Measurements from ENCODE around the gene DGCR2. TPM values are rescaled to one million over a fixed set of nuclear protein-coding genes. Genes with fewer than 3 reads are reported as not detected.
"Not testable (repeated sequence)": the region's sequence is repeated elsewhere in the genome, so short reads cannot be mapped to it uniquely, and the experiment has no call there.

DGCR2 gene
- total and polyA plus RNA-seq, 4 donors, result 61.5 to 123 (median 94.6) TPM

DNA sequence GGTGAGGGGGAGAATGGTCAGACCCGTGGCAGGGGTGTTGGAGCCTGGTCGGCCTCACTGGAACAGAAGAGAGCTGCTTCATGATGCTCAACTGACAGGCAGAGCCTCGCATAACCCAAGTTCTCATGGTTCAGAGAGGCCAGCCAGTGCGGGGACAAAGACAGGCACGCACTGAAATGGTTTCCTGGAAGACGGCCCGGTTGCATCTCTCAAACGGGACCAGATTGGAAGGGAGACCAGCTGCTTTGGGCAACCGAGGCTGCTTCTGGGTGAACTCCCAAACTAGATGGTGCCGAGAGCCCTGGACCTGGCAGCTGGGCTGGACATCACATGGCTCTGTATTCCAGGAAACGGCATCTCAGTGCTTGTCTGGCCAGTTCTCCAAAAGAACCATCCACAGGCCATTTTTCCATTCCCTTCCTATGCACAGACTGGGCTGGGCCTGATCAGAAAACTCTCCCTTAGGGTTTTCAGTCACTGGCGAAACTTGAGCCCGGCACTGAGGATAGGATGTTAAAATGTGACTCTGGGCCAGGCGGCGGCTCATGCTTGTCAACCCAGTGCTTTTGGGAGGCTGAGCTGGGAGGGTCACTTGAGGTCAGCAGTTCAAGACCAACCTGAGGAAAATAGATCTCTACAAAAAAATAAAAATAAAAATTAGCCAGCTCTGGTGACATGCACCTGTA lies 106.0 kb downstream of the DGCR2 start:
- no peaks in the 10 kb centered on the region for H3K4me1 ChIP-seq (ENCODE audit: control insufficient read depth, insufficient read depth, low read length)
- peaks cover 29% of the 10 kb centered on the region for H3K36me3 ChIP-seq (ENCODE audit: control insufficient read depth, insufficient read depth, low read length)
- no peak for DNase-seq (ENCODE audit: low read depth in 4 of 6, low spot score in 6 of 6)
- H3K9me3 ChIP-seq (ENCODE audit: control insufficient read depth, insufficient read depth, low read length), result no peaks in the 10 kb centered on the region
- H3K27ac ChIP-seq (ENCODE audit: low read depth, low read length), result no peak overlapping the region
- no peaks in the 10 kb centered on the region for H3K27me3 ChIP-seq (ENCODE audit: control insufficient read depth, insufficient read depth, low read length)
- no peak overlapping the region for H3K4me3 ChIP-seq (ENCODE audit: low read depth, low read length)
- WGBS (ENCODE audit: insufficient coverage), result 82% methylated on average over 15 of the region's 15 CpGs

- Histone ChIP-seq H3K27me3 (ENCODE audit: control insufficient read depth, insufficient read depth, low read length) (no peaks in the 10 kb centered on the region), H3K27ac (ENCODE audit: low read depth, low read length) (no peak overlapping the region), H3K4me1 (ENCODE audit: control insufficient read depth, insufficient read depth, low read length) (no peaks in the 10 kb centered on the region), H3K9me3 (ENCODE audit: control insufficient read depth, insufficient read depth, low read length) (no peaks in the 10 kb centered on the region), H3K36me3 (ENCODE audit: control insufficient read depth, insufficient read depth, low read length) (peaks cover 29% of the 10 kb centered on the region), H3K4me3 (ENCODE audit: low read depth, low read length) (no peak overlapping the region)
- no peak for DNase-seq (ENCODE audit: low read depth in 4 of 6, low spot score in 6 of 6)
- WGBS (ENCODE audit: insufficient coverage), result 100% methylated on average over 2 of the region's 4 CpGs
These were observed 107.3 kb downstream of the DGCR2 start for GRCh38 chr22:19014886-19015285.

- not testable (repeated sequence) for H3K27me3 ChIP-seq (ENCODE audit: control insufficient read depth, insufficient read depth, low read length); H3K27ac ChIP-seq (ENCODE audit: low read depth, low read length); H3K4me1 ChIP-seq (ENCODE audit: control insufficient read depth, insufficient read depth, low read length); H3K4me3 ChIP-seq (ENCODE audit: low read depth, low read length); H3K9me3 ChIP-seq (ENCODE audit: control insufficient read depth, insufficient read depth, low read length); DNase-seq (ENCODE audit: low read depth in 4 of 6, low spot score in 6 of 6)
- WGBS (ENCODE audit: insufficient coverage), result 71% methylated on average over 2 of the region's 11 CpGs
- H3K36me3 ChIP-seq (ENCODE audit: control insufficient read depth, insufficient read depth, low read length), result peaks cover 24% of the 10 kb centered on the region
These were observed 108.2 kb downstream of the DGCR2 start for GRCh38 chr22:19013881-19014598.

- not testable (repeated sequence) for H3K27me3 ChIP-seq (ENCODE audit: control insufficient read depth, insufficient read depth, low read length); H3K4me1 ChIP-seq (ENCODE audit: control insufficient read depth, insufficient read depth, low read length); H3K27ac ChIP-seq (ENCODE audit: low read depth, low read length); H3K4me3 ChIP-seq (ENCODE audit: low read depth, low read length); H3K9me3 ChIP-seq (ENCODE audit: control insufficient read depth, insufficient read depth, low read length); DNase-seq (ENCODE audit: low read depth in 4 of 6, low spot score in 6 of 6)
- H3K36me3 ChIP-seq (ENCODE audit: control insufficient read depth, insufficient read depth, low read length), result peaks cover 19% of the 10 kb centered on the region
- WGBS (ENCODE audit: insufficient coverage), result 100% methylated on average over 1 of the region's 7 CpGs
These were observed 108.8 kb downstream of the DGCR2 start for GRCh38 chr22:19013411-19013810.

DNA sequence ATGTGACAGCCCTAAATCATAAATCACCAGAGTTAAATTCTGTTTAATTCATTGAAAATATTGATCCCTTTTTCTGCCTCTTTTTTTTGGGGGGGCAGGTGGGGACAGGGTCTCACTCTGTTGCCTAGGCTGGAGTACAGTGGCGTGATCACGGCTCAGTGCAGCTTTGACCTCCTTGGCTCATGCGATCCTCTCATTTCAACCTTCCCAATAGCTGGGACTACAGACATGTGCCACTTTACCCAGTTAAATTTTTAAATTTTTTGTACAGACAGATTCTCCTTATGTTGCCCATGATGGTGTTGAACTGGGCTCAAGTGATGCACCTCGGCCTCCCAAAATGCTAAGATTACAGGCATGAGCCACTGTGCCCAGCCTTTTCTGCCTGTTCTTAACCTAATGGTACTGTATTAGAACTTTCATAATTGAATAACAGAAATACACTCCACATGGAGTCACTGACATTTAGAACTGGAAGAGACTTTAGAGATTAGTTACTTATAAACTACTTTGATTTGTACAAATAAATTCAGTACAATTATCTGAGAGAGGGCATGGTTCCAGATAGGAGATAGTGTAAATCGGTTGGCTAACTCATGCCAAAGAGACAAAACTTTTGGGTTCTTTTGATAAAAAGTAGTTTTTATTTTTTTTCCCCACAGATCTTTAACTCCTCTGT lies 109.8 kb downstream of the DGCR2 start:
- Histone ChIP-seq H3K36me3 (ENCODE audit: control insufficient read depth, insufficient read depth, low read length) (peaks cover 14% of the 10 kb centered on the region), H3K9me3 (ENCODE audit: control insufficient read depth, insufficient read depth, low read length) (no peaks in the 10 kb centered on the region), H3K27ac (ENCODE audit: low read depth, low read length) (no peak overlapping the region), H3K4me3 (ENCODE audit: low read depth, low read length) (no peak overlapping the region), H3K27me3 (ENCODE audit: control insufficient read depth, insufficient read depth, low read length) (no peaks in the 10 kb centered on the region), H3K4me1 (ENCODE audit: control insufficient read depth, insufficient read depth, low read length) (no peaks in the 10 kb centered on the region)
- DNase-seq (ENCODE audit: low read depth in 4 of 6, low spot score in 6 of 6), result no peak
- 82% methylated on average over 3 of the region's 5 CpGs for WGBS (ENCODE audit: insufficient coverage)

DNA sequence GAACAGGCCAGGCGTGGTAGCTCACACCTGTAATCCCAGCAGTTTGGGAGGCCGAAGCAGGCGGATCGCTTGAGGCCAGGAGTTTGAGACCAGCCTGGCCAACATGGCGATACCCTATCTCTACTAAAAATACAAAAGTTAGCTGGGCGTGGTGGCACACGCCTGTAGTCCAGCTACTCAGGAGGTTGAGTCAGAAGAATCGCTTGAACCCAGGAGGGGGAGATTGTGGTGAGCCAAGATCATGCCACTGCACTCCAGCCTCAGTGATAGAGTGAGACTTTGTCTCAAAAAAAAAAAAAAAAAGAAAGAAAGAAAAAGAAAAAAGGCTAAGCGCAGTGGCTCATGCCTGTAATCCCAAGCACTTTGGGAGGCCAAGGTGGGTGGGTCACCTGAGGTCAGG lies 110.6 kb downstream of the DGCR2 start:
- peaks cover 11% of the 10 kb centered on the region for H3K36me3 ChIP-seq (ENCODE audit: control insufficient read depth, insufficient read depth, low read length)
- H3K27ac ChIP-seq (ENCODE audit: low read depth, low read length); H3K27me3 ChIP-seq (ENCODE audit: control insufficient read depth, insufficient read depth, low read length); H3K9me3 ChIP-seq (ENCODE audit: control insufficient read depth, insufficient read depth, low read length); DNase-seq (ENCODE audit: low read depth in 4 of 6, low spot score in 6 of 6); H3K4me1 ChIP-seq (ENCODE audit: control insufficient read depth, insufficient read depth, low read length); H3K4me3 ChIP-seq (ENCODE audit: low read depth, low read length): not testable (repeated sequence)
- WGBS (ENCODE audit: insufficient coverage), result 100% methylated on average over 2 of the region's 9 CpGs

DNA sequence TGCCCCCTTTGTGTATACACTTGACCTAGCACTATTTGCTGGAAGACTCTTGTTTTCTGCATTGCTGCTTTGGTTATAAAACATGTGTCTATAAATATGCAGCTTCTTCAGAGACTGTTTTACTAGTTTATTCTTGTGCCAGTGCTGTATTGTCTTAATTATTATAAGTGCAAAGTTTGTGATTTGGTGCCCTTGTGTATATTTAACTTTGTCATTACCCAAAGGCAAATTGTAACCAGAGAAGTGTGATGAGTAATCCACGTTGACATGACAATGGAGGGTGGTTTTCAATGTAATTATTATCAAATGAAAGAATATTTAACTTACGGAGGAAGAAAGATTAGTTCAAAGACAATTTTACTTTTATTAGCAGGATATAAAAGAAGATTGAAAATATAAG lies 111.1 kb downstream of the DGCR2 start:
- Histone ChIP-seq H3K4me1 (ENCODE audit: control insufficient read depth, insufficient read depth, low read length) (no peaks in the 10 kb centered on the region), H3K4me3 (ENCODE audit: low read depth, low read length) (no peak overlapping the region), H3K27me3 (ENCODE audit: control insufficient read depth, insufficient read depth, low read length) (no peaks in the 10 kb centered on the region), H3K36me3 (ENCODE audit: control insufficient read depth, insufficient read depth, low read length) (peaks cover 6% of the 10 kb centered on the region), H3K27ac (ENCODE audit: low read depth, low read length) (no peak overlapping the region), H3K9me3 (ENCODE audit: control insufficient read depth, insufficient read depth, low read length) (no peaks in the 10 kb centered on the region)
- no CpG with 5 or more reads among the region's 2 CpGs for whole genome bisulfite sequencing (ENCODE audit: insufficient coverage)
- DNase-seq (ENCODE audit: low read depth in 4 of 6, low spot score in 6 of 6), result no peak

DNA sequence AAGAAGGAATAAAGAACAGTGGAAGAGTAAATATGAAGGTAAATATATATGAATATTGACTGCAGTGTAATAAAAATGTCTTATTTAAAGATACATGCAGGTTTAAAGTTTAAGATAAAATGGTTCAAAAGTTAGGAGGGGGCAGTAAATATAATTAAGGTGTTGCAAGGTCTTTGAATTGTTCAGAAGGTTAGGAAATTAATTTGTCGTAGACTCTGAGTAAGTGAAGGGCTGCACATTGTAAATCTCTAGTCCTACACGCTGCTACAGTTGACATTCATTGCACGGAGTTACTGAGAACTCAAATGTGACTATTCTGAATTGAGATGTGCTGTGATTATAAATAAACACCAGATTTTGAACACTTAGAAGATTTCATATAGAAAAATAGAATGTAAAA lies 116.3 kb downstream of the DGCR2 start:
- no peak for DNase-seq (ENCODE audit: low read depth in 4 of 6, low spot score in 6 of 6)

GRCh38 chr22:19004471-19004870 lies 117.7 kb downstream of the DGCR2 start:
- 100% methylated on average over 2 of the region's 4 CpGs for WGBS (ENCODE audit: insufficient coverage)
- H3K27me3 ChIP-seq (ENCODE audit: control insufficient read depth, insufficient read depth, low read length), result no peaks in the 10 kb centered on the region

More for the DNA sequence above, 116.3 kb downstream of the DGCR2 start:
- Histone ChIP-seq H3K4me1 (ENCODE audit: control insufficient read depth, insufficient read depth, low read length) (no peaks in the 10 kb centered on the region), H3K4me3 (ENCODE audit: low read depth, low read length) (no peak overlapping the region), H3K36me3 (ENCODE audit: control insufficient read depth, insufficient read depth, low read length) (no peaks in the 10 kb centered on the region), H3K9me3 (ENCODE audit: control insufficient read depth, insufficient read depth, low read length) (no peaks in the 10 kb centered on the region), H3K27ac (ENCODE audit: low read depth, low read length) (no peak overlapping the region), H3K27me3 (ENCODE audit: control insufficient read depth, insufficient read depth, low read length) (no peaks in the 10 kb centered on the region)
- WGBS (ENCODE audit: insufficient coverage), result 100% methylated on average over 1 of the region's 3 CpGs

More at GRCh38 chr22:19004471-19004870, 117.7 kb downstream of the DGCR2 start:
- no peak overlapping the region for H3K27ac ChIP-seq (ENCODE audit: low read depth, low read length)
- no peaks in the 10 kb centered on the region for H3K9me3 ChIP-seq (ENCODE audit: control insufficient read depth, insufficient read depth, low read length)
- no peaks in the 10 kb centered on the region for H3K36me3 ChIP-seq (ENCODE audit: control insufficient read depth, insufficient read depth, low read length)
- H3K4me3 ChIP-seq (ENCODE audit: low read depth, low read length), result no peak overlapping the region
- DNase-seq (ENCODE audit: low read depth in 4 of 6, low spot score in 6 of 6), result no peak
- no peaks in the 10 kb centered on the region for H3K4me1 ChIP-seq (ENCODE audit: control insufficient read depth, insufficient read depth, low read length)
